GM18870 (cell line): ENCODE measurements around the gene ENPP1.
"Not testable (repeated sequence)": the region's sequence is repeated elsewhere in the genome, so short reads cannot be mapped to it uniquely, and the experiment has no call there.

Source experiments
- ATAC-seq: cut with Tn5 transposase; IDR thresholded peaks from one replicate; pipeline ENCODE4 v1.9.1; 2021; ENCODE audit warnings: moderate library complexity; ENCODE audit not compliant: unreplicated experiment

Gene ENPP1

GRCh38 chr6:131911951-131912350, 104.1 kb downstream of the ENPP1 start:
- no peak for ATAC-seq

- no peak for ATAC-seq
Measured at GRCh38 chr6:131914234-131914633, 106.4 kb downstream of the ENPP1 start.

DNA sequence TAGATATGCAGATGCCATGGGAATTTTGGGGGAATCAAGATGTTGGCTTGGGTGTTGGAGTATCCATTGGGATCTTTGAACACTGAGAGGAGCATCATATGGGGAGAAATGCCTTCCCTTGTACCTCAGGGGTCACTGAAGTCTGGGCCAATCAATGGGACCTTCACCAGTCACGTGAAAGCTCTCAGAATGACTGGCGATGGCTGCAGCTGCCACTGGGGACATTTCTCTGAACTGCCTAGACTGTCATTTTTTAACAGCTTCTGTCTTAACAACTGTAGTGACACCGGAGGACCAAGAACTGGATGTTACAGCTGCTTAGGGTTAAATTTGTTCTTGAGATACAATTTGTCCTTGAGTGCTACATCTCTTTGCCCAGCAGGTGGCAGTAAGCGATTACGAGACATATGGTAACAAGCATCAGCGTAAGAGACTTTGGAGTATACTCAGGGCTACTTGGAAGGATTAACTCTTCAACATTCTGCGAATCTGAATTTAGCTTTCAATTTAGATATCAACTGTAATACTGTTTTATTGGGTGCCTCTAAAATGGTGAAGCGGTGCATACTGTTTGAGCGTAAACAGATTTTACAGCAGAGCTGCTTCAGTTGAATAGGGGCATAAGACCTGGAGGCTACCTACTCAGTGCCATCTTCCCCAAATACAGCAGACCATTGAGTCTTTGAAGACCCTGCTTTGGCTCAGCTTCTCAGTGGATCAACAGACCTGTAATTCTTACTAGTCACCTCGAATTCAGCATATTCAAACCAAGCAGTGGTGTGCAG, 107.3 kb downstream of the ENPP1 start:
- ATAC-seq: peak; percentile 63

DNA sequence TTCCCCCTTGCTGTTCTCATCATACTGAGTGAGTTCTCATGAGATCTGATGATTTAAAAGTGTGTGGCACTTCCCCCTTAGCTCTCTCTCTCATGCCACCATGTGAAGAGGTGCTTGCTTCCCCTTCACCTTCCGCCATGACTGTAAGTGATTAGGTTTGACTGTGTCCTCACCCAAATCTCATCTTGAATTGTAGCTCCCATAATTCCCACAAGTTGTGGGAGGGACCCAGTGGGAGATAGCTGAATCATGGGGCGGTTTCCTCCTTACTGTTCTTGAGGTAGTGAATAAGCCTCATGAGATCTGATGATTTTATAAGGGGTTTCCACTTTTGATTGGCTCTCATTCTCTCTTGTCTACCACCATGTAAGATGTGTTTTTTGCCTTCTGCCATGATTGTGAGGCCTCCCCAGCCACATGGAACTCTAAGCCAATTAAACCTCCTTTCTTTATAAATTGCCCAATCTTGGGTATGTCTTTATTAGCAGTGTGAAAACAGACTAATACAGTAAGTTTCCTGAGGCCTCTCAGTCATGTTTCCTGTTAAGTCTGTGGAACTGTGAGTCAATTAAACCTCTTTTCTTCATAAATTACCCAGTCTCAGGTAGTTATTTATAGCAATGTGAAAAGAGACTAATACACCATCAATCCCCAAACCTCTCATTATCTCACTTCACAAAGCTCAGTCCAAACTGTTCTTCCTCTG, 108.4 kb downstream of the ENPP1 start:
- not testable (repeated sequence) for ATAC-seq

DNA sequence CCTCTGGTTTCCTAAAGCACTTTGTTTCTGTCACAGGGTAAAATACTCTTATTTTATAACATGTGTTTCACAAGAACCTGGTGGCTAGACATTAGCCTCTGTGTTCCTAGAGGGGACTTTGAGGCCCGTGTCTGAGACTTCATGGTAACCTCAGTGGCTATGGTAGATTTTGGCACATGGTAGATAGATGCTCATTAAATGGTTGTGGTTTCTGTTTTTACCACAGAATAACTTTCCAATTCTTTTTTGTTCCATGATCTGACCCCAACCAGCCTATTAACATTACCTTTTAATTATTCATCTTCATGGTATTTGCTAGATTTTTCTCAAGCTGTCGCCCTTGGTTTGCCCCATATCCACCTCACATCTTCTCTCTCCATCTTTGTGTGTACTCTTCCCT, 109.0 kb downstream of the ENPP1 start:
- ATAC-seq: no peak

- no peak for ATAC-seq
Measured at GRCh38 chr6:131917318-131917717, 109.5 kb downstream of the ENPP1 start.

DNA sequence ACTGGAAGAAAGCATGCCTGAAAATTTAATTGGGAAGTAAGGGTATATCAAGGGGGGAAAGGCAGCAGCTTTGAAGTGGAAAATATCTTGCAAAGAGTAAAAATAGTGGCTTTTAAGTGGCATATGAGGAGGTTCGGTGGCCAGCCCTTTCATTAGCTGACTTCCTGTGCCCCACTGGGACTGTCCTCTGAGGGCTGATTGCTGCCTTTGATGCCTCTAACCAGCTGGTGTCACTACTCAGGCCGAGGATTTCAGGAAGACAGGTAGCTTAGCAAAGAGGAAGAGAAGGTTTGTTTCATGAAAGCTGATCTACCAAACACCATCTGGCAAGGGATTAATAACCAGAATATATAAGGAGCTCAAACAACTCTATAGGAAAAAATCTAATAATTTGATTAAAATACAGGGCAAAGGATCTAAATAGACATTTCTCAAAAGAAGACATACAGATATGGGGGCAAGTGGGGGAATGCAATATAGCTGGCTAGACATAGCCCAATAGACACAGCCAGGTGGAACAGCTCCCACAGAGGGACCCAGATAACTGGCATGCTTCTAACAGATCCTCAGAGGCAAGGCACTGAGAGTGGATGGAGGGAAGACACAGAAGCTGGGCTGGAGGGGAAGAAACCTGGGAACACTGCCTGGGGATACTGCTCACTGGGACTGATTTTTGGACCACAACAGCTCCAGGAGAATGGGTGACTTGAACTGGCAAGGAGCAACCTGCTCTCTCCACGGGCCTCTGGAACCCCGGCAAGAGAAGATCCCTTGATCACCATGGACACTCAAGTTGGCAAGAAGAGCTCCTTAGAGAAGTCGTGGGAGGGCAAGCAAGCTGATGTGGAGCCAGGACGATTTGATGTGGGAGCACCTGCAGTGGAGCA, 110.2 kb downstream of the ENPP1 start:
- no peak for ATAC-seq

GRCh38 chr6:131918650-131919355, 111.0 kb downstream of the ENPP1 start:
- no peak for ATAC-seq

DNA sequence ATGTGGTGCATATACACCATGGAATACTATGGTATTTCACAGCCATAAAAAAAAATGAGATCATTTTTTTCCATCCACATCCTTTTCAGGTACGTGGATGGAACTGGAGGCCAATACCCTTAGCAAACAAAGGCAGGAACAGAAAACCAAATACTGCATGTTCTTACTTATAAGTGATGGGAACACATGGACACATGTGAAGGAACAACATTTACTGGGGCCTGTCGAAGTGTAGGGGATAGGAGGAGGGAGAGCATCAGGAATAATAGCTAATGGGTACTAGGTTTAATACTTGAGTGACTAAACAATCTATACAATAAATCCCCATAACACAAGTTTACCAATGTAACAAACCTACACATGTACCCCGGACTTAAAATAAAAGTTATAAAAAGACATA, 112.8 kb downstream of the ENPP1 start:
- no peak for ATAC-seq

GRCh38 chr6:131923356-131923755, 115.5 kb downstream of the ENPP1 start:
- no peak for ATAC-seq

DNA sequence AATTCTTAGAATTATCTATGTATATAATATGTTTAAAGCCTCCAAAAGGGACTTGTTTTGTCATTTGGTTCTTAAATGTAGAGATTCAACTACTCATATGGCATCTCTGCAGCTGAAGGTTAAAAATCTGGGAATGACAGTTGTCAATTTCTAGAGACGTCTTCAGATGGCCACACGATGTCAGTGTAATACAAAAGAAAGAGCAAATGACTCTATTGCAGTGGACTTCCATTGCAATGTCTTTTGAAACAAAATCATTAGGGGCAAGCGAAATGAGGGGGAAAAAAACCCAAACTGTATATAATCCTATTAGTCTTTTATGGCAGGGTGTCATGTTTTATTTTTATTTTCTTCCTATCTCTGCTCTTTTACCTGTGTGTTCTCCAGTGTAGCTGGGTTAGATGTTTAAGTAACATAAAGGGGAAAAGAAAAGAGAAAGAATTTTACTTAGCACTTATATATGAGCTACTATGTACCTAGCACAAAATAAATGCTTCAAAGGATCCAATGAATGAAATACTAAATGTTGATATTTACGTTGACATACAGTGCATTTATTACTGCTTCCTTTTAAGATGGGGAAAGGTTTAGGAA, 117.2 kb downstream of the ENPP1 start:
- no peak for ATAC-seq

- ATAC-seq: no peak
Measured at GRCh38 chr6:131929264-131929663, 121.4 kb downstream of the ENPP1 start.

DNA sequence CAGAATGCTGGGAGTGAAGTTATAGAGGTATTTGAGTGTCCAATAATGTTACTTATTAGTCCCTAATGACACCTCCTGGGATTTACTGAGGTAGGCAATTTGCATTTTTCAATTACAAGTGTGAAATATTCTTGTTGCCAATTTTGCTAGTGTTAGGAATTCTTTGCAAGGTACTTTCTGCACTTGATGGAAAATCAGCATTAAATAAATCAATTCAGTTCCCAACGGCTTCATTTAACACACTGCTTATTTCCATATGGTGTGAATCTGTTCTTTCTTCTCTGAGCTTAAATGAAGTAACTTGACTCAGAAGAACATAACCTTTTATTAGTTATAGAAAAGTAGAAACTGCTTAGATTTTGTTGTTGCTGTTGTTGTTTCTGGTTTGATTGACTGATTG, 122.2 kb downstream of the ENPP1 start:
- ATAC-seq: no peak

- no peak for ATAC-seq
Measured at GRCh38 chr6:131931063-131931750, 123.4 kb downstream of the ENPP1 start.

- no peak for ATAC-seq
Measured at GRCh38 chr6:131936156-131936555, 128.3 kb downstream of the ENPP1 start.

GRCh38 chr6:131937226-131937625, 129.4 kb downstream of the ENPP1 start:
- no peak for ATAC-seq

- no peak for ATAC-seq
Measured at GRCh38 chr6:131937703-131938631, 130.1 kb downstream of the ENPP1 start.
